OCI-LY7 (cell line): Measurements from ENCODE around the gene ATPAF1. TPM values are rescaled to one million over a fixed set of nuclear protein-coding genes. Genes with fewer than 3 reads are reported as not detected.

Experiments used
- BruUV-seq: library from RNA; stranded (reverse); fragments of 400-500 nt; replicated peaks from 2 replicates; lab custom pipeline; 2021; lab: Mats Ljungman, UMichigan
- CTCF ChIA-PET: fragments of 300-600 bp; sonication (Branson Sonifier 250); formaldehyde crosslinking; loops from one replicate; lab custom pipeline; 2022; ENCODE audit warnings: antibody characterized with exemption; ENCODE audit not compliant: unreplicated experiment; lab: Charles Lee
- POLR2A ChIA-PET: fragments of 300-600 bp; sonication (Branson Sonifier 250); formaldehyde crosslinking; loops from one replicate; lab custom pipeline; 2022; ENCODE audit warnings: antibody characterized with exemption; lab: Charles Lee
- DNase-seq: peaks from one replicate; pipeline ENCODE4 v3.0.0-alpha.2; 2015; ENCODE audit warnings: low spot score
- H2AFZ ChIP-seq: fragments of 200-600 bp; sonication (generic), shearing (Covaris generic); 2 replicates; pipeline ENCODE4 v1.6.1; 2014; ENCODE audit warnings: mild to moderate bottlenecking, antibody characterized with exemption, low read length, moderate library complexity
- H3K27ac ChIP-seq: fragments of 200-600 bp; sonication (generic); 2 replicates; pipeline ENCODE4 v1.5.1; 2014; ENCODE audit warnings: mixed run types, low read depth, mild to moderate bottlenecking, moderate library complexity, low read length, inconsistent platforms; ENCODE audit not compliant: poor library complexity, severe bottlenecking
- H3K36me3 ChIP-seq: fragments of 200-600 bp; sonication (generic); 2 replicates; pipeline ENCODE4 v1.6.1; 2014; ENCODE audit warnings: mild to moderate bottlenecking, antibody characterized with exemption, low read length, moderate library complexity, mixed read lengths; ENCODE audit not compliant: insufficient read depth
- H3K4me1 ChIP-seq: fragments of 200-600 bp; sonication (generic); 2 replicates; pipeline ENCODE4 v1.5.1; 2014; ENCODE audit warnings: mild to moderate bottlenecking, low read length; ENCODE audit not compliant: insufficient read depth, poor library complexity, severe bottlenecking
- H3K4me2 ChIP-seq: fragments of 200-600 bp; sonication (generic); 2 replicates; pipeline ENCODE4 v1.6.1; 2014; ENCODE audit warnings: mild to moderate bottlenecking, low read length
- H3K4me3 ChIP-seq: fragments of 200-600 bp; sonication (generic); 2 replicates; pipeline ENCODE4 v1.5.1; 2014; ENCODE audit warnings: mild to moderate bottlenecking, low read depth, low read length; ENCODE audit not compliant: poor library complexity, severe bottlenecking
- H3K79me2 ChIP-seq: fragments of 200-600 bp; sonication (generic); 2 replicates; pipeline ENCODE4 v1.6.1; 2016; ENCODE audit warnings: low read depth, mild to moderate bottlenecking, low read length, moderate library complexity, mixed read lengths; ENCODE audit not compliant: insufficient read depth
- H3K9me2 ChIP-seq: fragments of 200-600 bp; sonication (generic); 2 replicates; pipeline ENCODE4 v1.6.1; 2016; ENCODE audit warnings: mild to moderate bottlenecking, low read length, mixed read lengths; ENCODE audit not compliant: insufficient read depth
- H3K9me3 ChIP-seq: fragments of 200-600 bp; sonication (generic); 2 replicates; pipeline ENCODE4 v1.6.1; 2014; ENCODE audit warnings: mild to moderate bottlenecking, mixed run types, low read length, mixed read lengths
- H4K20me1 ChIP-seq: fragments of 200-600 bp; sonication (generic); 2 replicates; pipeline ENCODE4 v1.6.1; 2014; ENCODE audit warnings: mild to moderate bottlenecking, antibody characterized with exemption, low read length, moderate library complexity, mixed read lengths; ENCODE audit not compliant: insufficient read depth
- CTCF ChIP-seq: fragments of 200-600 bp; sonication (generic); conservative IDR thresholded peaks from 2 replicates; pipeline ENCODE4 v1.5.1; 2014; ENCODE audit warnings: mild to moderate bottlenecking, antibody characterized with exemption, low read length, moderate library complexity, mixed read lengths
- EZH2phosphoT487 ChIP-seq: fragments of 200-600 bp; sonication (generic); IDR thresholded peaks from 2 replicates; pipeline ENCODE4 v1.6.1; 2018; ENCODE audit warnings: low read depth, borderline replicate concordance, mild to moderate bottlenecking, mixed run types, antibody characterized with exemption, low read length, moderate library complexity, mixed read lengths
- intact Hi-C: fragments of 100-400 bp; cut with micrococcal nuclease; formaldehyde crosslinking; loops from one replicate; pipeline ENCODE4 v1.10.0; 2022; ENCODE audit not compliant: unreplicated experiment
- total RNA-seq, 2 experiments: library from RNA; depleted of rRNA in 1 of 2; stranded (reverse); fragments of >200 nt in 1 of 2; shearing (Covaris generic) in 1 of 2; gene quantifications; 2 replicates each; pipeline ENCODE4 v1.2.3, GENCODE V29; 2014 to 2022

Gene ATPAF1
- total RNA-seq, 2 experiments from 2014 or later: 32.3 to 38.3 TPM

DNA sequence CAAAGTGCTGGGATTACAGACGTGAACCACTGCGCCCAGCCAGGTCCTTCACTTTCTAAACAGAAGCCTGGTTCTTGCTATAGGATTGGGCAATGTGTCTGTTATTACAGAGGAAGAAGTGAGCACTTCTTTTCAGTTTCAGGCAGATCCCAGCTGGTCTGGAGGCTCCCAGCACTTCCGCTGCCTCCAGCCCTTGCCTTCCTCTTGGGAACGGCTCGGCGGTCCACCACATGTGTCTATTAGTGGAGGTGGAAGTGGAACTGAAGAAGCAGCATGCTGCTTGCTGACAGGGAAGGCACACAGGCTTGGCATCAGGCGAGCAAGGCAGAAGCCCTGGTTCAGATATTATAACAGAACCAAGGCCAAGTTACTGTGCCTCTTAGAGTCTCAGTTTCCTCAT lies 81.1 kb downstream of the ATPAF1 start:
- H3K4me1 ChIP-seq: no peaks in the 10 kb centered on the region
- H3K4me2 ChIP-seq: no peak overlapping the region
- H3K9me3 ChIP-seq: no peaks in the 10 kb centered on the region
- no peak for DNase-seq
- TF ChIP-seq EZH2phosphoT487 (no peak), CTCF (no peak)
- H3K36me3 ChIP-seq: 0 out of 2 replicates have a peak, but pooled peaks cover 2% of the 10 kb centered on the region
- no peak overlapping the region for H3K27ac ChIP-seq
- H3K4me3 ChIP-seq: no peak overlapping the region
- CTCF ChIA-PET: no interaction called here
- H2AFZ ChIP-seq: no peak overlapping the region
- POLR2A ChIA-PET: no interaction called here
- no TSS peak for BruUV-seq
- intact Hi-C loops: no loop called here
- H3K79me2 ChIP-seq: no peaks in the 10 kb centered on the region
- H3K9me2 ChIP-seq: no peaks in the 10 kb centered on the region
- no peaks in the 10 kb centered on the region for H4K20me1 ChIP-seq

GRCh38 chr1:46585312-46585938 lies 82.7 kb downstream of the ATPAF1 start:
- DNase-seq: no peak
- TF ChIP-seq CTCF (no peak), EZH2phosphoT487 (no peak)
- no TSS peak for BruUV-seq
- Histone ChIP-seq H3K4me3 (no peak overlapping the region), H3K36me3 (0 out of 2 replicates have a peak, but pooled peaks cover 5% of the 10 kb centered on the region), H3K4me1 (no peaks in the 10 kb centered on the region), H3K4me2 (no peak overlapping the region), H3K9me2 (no peaks in the 10 kb centered on the region), H2AFZ (no peak overlapping the region), H3K27ac (no peak overlapping the region), H3K9me3 (no peaks in the 10 kb centered on the region), H4K20me1 (no peaks in the 10 kb centered on the region), H3K79me2 (no peaks in the 10 kb centered on the region)
- POLR2A ChIA-PET: interaction anchor here (0.6 kb wide), 1 partner anchor 172 kb away, joined by 6 read pairs; no protein-coding TSS in a partner anchor
- intact Hi-C loops: no loop called here
- CTCF ChIA-PET: no interaction called here

- Histone ChIP-seq H2AFZ (no peak overlapping the region), H3K4me2 (no peak overlapping the region), H3K4me3 (no peak overlapping the region), H3K4me1 (no peaks in the 10 kb centered on the region), H3K9me3 (no peaks in the 10 kb centered on the region), H4K20me1 (no peaks in the 10 kb centered on the region), H3K27ac (no peak overlapping the region), H3K36me3 (peaks cover 17% of the 10 kb centered on the region; the same call in 1 of the 2 replicates), H3K79me2 (no peaks in the 10 kb centered on the region), H3K9me2 (no peaks in the 10 kb centered on the region)
- TF ChIP-seq CTCF (no peak), EZH2phosphoT487 (no peak)
- CTCF ChIA-PET: no interaction called here
- no TSS peak for BruUV-seq
- intact Hi-C loops: no loop called here
- DNase-seq: no peak
- POLR2A ChIA-PET: interaction anchor here (1.2 kb wide), 1 partner anchor 29 kb away, joined by 3 read pairs; no protein-coding TSS in a partner anchor
Observed at GRCh38 chr1:46583494-46583893, 84.7 kb downstream of the ATPAF1 start.
